Uterus (tissue), 4 donors: Measurements from ENCODE around the gene CHST11. TPM values are rescaled to one million over a fixed set of nuclear protein-coding genes. Genes with fewer than 3 reads are reported as not detected.

Experiments
- DNase-seq, 2 donors: peaks; one replicate each; pipeline ENCODE4 v3.0.0-alpha.2; 2019 to 2020
- H3K27ac ChIP-seq, 2 donors: fragments of 200-600 bp; sonication (generic); 1 replicate in 1 of 2; 2 replicates in 1 of 2; pipeline ENCODE4 v1.5.1; 2016 to 2018
- H3K27me3 ChIP-seq, 2 donors: fragments of 200-600 bp; sonication (generic); one replicate each; pipeline ENCODE4 v1.5.1; 2018 to 2019; ENCODE audit warnings: control low read depth in 1 of 2
- H3K36me3 ChIP-seq, 2 donors: fragments of 200-600 bp; sonication (generic); one replicate each; pipeline ENCODE4 v1.5.1; 2019; ENCODE audit warnings: control low read depth in 1 of 2
- H3K4me1 ChIP-seq, 2 donors: fragments of 200-600 bp; sonication (generic); one replicate each; pipeline ENCODE4 v1.5.1; 2018 to 2019; ENCODE audit warnings: control low read depth in 1 of 2
- H3K4me3 ChIP-seq, 2 donors: fragments of 200-600 bp; sonication (generic); 1 replicate in 1 of 2; 2 replicates in 1 of 2; pipeline ENCODE4 v1.5.1; 2018 to 2019; ENCODE audit warnings: mild to moderate bottlenecking in 1 of 2
- H3K9me3 ChIP-seq, 2 donors: fragments of 200-600 bp; sonication (generic); one replicate each; pipeline ENCODE4 v1.5.1; 2019; ENCODE audit warnings: control low read depth in 1 of 2
- CTCF ChIP-seq, 4 experiments: fragments of 200-600 bp in 2 of 4; fragments of 450-650 bp in 2 of 4; sonication (generic) in 2 of 4; IDR thresholded peaks; one replicate each; pipeline ENCODE4 v1.5.1; 2016 to 2019; ENCODE audit warnings: antibody characterized with exemption in 4 of 4, mild to moderate bottlenecking in 2 of 4, moderate library complexity in 1 of 4
- POLR2A ChIP-seq, 2 donors: fragments of 450-650 bp; IDR thresholded peaks; one replicate each; pipeline ENCODE4 v1.6.1; 2016; ENCODE audit warnings: antibody characterized with exemption in 2 of 2, mild to moderate bottlenecking in 1 of 2, moderate library complexity in 1 of 2
- intact Hi-C: fragments of 100-400 bp; cut with DNase I; formaldehyde crosslinking; loops from one replicate; pipeline ENCODE4 v1.15.1; 2023; ENCODE audit warnings: low total_unique reads
- total RNA-seq, 4 donors: library from RNA; depleted of rRNA in 3 of 4; stranded (reverse); fragments of >200 nt in 3 of 4; gene quantifications; one replicate each; pipeline versions ENCODE4 v1.1.0 to v1.2.4, GENCODE V29; 2014 to 2023
- donor health status: DM: yes; HTN: yes; CAD: no.

CHST11 gene
- total RNA-seq, 4 donors from 2014 or later = 21.0 to 82.1 (median 58.7) TPM

GRCh38 chr12:104458694-104459367 is 2.1 kb downstream of the CHST11 start:
- Histone ChIP-seq H3K9me3 (no peaks in the 10 kb centered on the region), H3K36me3 (no peaks in the 10 kb centered on the region), H3K4me3 (peak overlapping the region; percentile 70 to 81), H3K27me3 (no peaks in the 10 kb centered on the region), H3K27ac (peak overlapping the region; percentile 84 to 92), H3K4me1 (no peaks in the 10 kb centered on the region)
- intact Hi-C loops = no loop called here
- TF ChIP-seq POLR2A (IDR thresholded peaks at IDR 0.05) (no peak), CTCF (IDR thresholded peaks at IDR 0.05) (no peak)
- DNase-seq = peak in 1 of 2 donors; percentile 24

DNA sequence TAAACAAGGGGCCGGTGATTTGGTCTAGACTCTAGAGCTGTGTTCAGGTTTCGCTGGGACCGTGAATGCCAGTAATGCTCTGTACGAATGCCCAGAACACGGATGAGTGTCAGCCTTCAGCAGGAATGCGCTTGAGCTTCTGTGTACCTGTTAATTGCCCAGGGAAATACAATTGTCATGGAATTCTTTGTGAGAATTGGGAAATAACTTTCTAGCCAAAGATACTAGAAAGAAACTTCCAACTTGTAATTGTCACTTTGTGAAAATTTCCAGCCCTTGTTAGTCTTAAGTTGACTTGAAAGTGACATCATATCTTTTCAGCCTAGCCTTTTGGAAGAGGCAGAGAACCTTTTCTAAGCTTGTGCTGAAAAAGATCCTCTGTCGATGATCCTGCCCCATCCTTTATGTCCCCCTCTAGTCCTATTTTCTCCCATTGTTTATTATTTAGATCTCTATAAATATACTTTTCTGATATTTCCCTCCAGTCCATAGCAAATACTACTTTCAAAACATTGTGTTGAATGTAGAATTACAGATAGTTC is 2.7 kb downstream of the CHST11 start:
- DNase-seq = no peak
- H3K27me3 ChIP-seq = no peaks in the 10 kb centered on the region
- H3K4me1 ChIP-seq = no peaks in the 10 kb centered on the region
- TF ChIP-seq CTCF (IDR thresholded peaks at IDR 0.05) (no peak), POLR2A (IDR thresholded peaks at IDR 0.05) (no peak)
- H3K36me3 ChIP-seq = no peaks in the 10 kb centered on the region
- intact Hi-C loops = no loop called here
- H3K9me3 ChIP-seq = no peaks in the 10 kb centered on the region
- H3K27ac ChIP-seq = peak overlapping the region; percentile 84 to 92
- H3K4me3 ChIP-seq = peak overlapping the region; percentile 70 to 81

DNA sequence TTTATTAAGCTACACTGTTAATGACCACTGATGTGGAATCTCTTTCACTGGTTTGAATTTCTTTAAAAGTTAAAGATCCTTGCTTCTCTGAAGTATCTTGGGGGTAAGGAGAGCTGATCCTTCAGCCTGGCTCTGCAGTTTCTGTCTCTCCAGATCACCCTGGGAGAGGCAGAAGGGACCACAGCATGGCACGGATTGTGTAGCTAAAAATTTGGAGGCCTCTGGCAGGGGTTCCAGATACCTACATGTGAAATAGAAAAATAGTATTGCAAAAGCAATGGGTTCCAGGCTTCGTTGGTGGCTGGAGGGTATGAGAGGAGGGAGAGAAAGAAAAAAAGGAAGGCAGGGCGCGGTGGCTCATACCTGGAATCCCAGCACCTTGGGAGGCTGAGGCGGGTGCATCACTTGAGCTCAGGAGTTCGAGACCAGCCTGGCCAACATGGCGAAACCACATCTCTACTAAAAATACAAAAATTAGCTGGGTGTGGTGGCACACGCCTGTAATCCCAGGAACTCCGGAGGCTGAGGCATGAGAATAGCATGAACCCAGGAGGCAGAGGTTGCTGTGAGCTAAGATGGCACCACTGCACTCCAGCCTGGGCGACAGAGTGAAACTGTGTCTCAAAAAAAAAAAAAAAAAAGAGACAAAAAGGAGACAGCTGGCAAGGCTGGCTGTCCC is 3.4 kb downstream of the CHST11 start:
- Histone ChIP-seq H3K9me3 (no peaks in the 10 kb centered on the region), H3K27ac (peak overlapping the region; percentile 33 to 84), H3K4me1 (no peaks in the 10 kb centered on the region), H3K27me3 (no peaks in the 10 kb centered on the region), H3K4me3 (no peak overlapping the region), H3K36me3 (no peaks in the 10 kb centered on the region)
- no peak for DNase-seq
- intact Hi-C loops = no loop called here
- TF ChIP-seq POLR2A (IDR thresholded peaks at IDR 0.05) (no peak), CTCF (IDR thresholded peaks at IDR 0.05) (no peak)

DNA sequence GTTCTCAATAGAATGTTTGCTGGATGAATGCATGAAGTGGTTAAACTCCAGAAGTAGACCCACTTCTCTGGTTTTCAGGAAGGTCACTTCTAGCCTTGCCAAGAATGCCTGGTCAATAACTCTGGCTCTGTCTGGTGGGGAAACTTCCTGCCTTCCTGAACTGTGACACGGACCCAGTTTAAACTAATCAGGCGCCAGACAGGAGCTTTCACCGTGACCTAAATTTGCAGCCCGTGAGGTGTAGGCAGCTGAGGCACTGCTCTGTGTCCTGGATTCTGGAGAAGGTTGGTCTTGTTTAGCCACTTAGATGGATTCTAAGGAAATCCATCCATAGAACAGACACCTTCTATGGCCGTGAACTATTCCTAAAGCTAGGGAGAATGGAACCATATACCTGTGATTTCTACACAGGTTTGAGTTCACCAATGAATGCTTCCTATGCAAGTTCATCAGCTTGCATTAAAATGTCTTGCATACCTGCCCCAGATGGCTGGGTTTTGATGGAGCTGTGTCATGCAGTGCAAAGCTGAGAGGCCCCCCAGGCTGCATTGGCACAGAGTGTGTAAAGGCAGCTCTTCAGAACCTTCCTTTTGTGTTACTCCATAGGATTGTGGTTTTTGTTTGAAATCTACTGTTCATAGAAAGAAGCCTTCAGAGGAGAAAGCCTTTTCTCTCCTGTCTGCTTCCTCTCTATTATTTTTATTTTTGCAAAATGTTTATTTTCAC is 4.4 kb downstream of the CHST11 start:
- Histone ChIP-seq H3K9me3 (no peaks in the 10 kb centered on the region), H3K27ac (peak overlapping the region in 1 of 2 donors; percentile 16), H3K4me3 (no peak overlapping the region), H3K27me3 (no peaks in the 10 kb centered on the region), H3K36me3 (no peaks in the 10 kb centered on the region), H3K4me1 (no peaks in the 10 kb centered on the region)
- TF ChIP-seq CTCF (IDR thresholded peaks at IDR 0.05) (no peak), POLR2A (IDR thresholded peaks at IDR 0.05) (no peak)
- no peak for DNase-seq
- intact Hi-C loops = no loop called here
